ENCODE data around the gene CRAT. TPM values are rescaled to one million over a fixed set of nuclear protein-coding genes. Genes with fewer than 3 reads are reported as not detected.

Gene CRAT
- total RNA-seq, 4 donors from 2014 or later = 20.0 to 42.4 (median 27.4) TPM

- H3K4me3 ChIP-seq = no peak overlapping the region
- no peaks in the 10 kb centered on the region for H3K36me3 ChIP-seq
- DNase-seq = no peak
- no peak overlapping the region for H3K27ac ChIP-seq
- H3K27me3 ChIP-seq = no peaks in the 10 kb centered on the region
- no peak for TF ChIP-seq POLR2A (IDR thresholded peaks at IDR 0.05)
- no peak for TF ChIP-seq CTCF (IDR thresholded peaks at IDR 0.05)
- intact Hi-C loops (cut with DNase I; ENCODE audit: low total_unique reads) = no loop called here
- H3K4me1 ChIP-seq = no peaks in the 10 kb centered on the region
- no peaks in the 10 kb centered on the region for H3K9me3 ChIP-seq
These were observed 46.1 kb downstream of the CRAT start for GRCh38 chr9:129064499-129064908.

GRCh38 chr9:129063061-129063460 lies 47.5 kb downstream of the CRAT start:
- Histone ChIP-seq H3K27me3 (no peaks in the 10 kb centered on the region), H3K4me1 (no peaks in the 10 kb centered on the region), H3K27ac (no peak overlapping the region), H3K4me3 (no peak overlapping the region), H3K9me3 (no peaks in the 10 kb centered on the region), H3K36me3 (no peaks in the 10 kb centered on the region)
- TF ChIP-seq CTCF (IDR thresholded peaks at IDR 0.05) (no peak), POLR2A (IDR thresholded peaks at IDR 0.05) (no peak)
- intact Hi-C loops (cut with DNase I; ENCODE audit: low total_unique reads) = no loop called here
- DNase-seq = no peak

- Histone ChIP-seq H3K36me3 (no peaks in the 10 kb centered on the region), H3K27ac (no peak overlapping the region), H3K27me3 (no peaks in the 10 kb centered on the region), H3K9me3 (no peaks in the 10 kb centered on the region), H3K4me3 (no peak overlapping the region), H3K4me1 (no peaks in the 10 kb centered on the region)
- intact Hi-C loops (cut with DNase I; ENCODE audit: low total_unique reads) = no loop called here
- DNase-seq = no peak
- no peak for TF ChIP-seq POLR2A (IDR thresholded peaks at IDR 0.05)
- TF ChIP-seq CTCF (IDR thresholded peaks at IDR 0.05) = no peak
These were observed 49.6 kb downstream of the CRAT start for GRCh38 chr9:129060991-129061390.

GRCh38 chr9:129059796-129060785 lies 50.5 kb downstream of the CRAT start:
- no peak for DNase-seq
- intact Hi-C loops (cut with DNase I; ENCODE audit: low total_unique reads) = no loop called here
- H3K4me3 ChIP-seq = no peak overlapping the region
- H3K4me1 ChIP-seq = no peaks in the 10 kb centered on the region
- no peaks in the 10 kb centered on the region for H3K9me3 ChIP-seq
- no peak overlapping the region for H3K27ac ChIP-seq
- TF ChIP-seq POLR2A (IDR thresholded peaks at IDR 0.05) (no peak), CTCF (IDR thresholded peaks at IDR 0.05) (no peak)
- H3K36me3 ChIP-seq = no peaks in the 10 kb centered on the region
- no peaks in the 10 kb centered on the region for H3K27me3 ChIP-seq

Measured in uterus (tissue), 4 donors.